ENCODE data around the gene PLB1.

The PLB1 gene

GRCh38 chr2:28643911-28644334, 148.1 kb downstream of the PLB1 start:
- no peak for TF ChIP-seq CTCF (IDR thresholded peaks at IDR 0.05; ENCODE audit: low read depth, low read length)
- no peak for DNase-seq (ENCODE audit: extremely low read depth, low read depth)

- no peak for TF ChIP-seq CTCF (IDR thresholded peaks at IDR 0.05; ENCODE audit: low read depth, low read length)
- DNase-seq (ENCODE audit: extremely low read depth, low read depth) = no peak
Measured at GRCh38 chr2:28644760-28645159, 148.9 kb downstream of the PLB1 start.

- TF ChIP-seq CTCF (IDR thresholded peaks at IDR 0.05; ENCODE audit: low read depth, low read length) = no peak
- no peak for DNase-seq (ENCODE audit: extremely low read depth, low read depth)
Measured at GRCh38 chr2:28645553-28645952, 149.7 kb downstream of the PLB1 start.

GRCh38 chr2:28647682-28648081, 151.8 kb downstream of the PLB1 start:
- no peak for DNase-seq (ENCODE audit: extremely low read depth, low read depth)
- no peak for TF ChIP-seq CTCF (IDR thresholded peaks at IDR 0.05; ENCODE audit: low read depth, low read length)

- DNase-seq (ENCODE audit: extremely low read depth, low read depth) = no peak
- TF ChIP-seq CTCF (IDR thresholded peaks at IDR 0.05; ENCODE audit: low read depth, low read length) = no peak
Measured at GRCh38 chr2:28648147-28648546, 152.3 kb downstream of the PLB1 start.

GRCh38 chr2:28648671-28649395, 153.0 kb downstream of the PLB1 start:
- TF ChIP-seq CTCF (IDR thresholded peaks at IDR 0.05; ENCODE audit: low read depth, low read length) = no peak
- no peak for DNase-seq (ENCODE audit: extremely low read depth, low read depth)

GRCh38 chr2:28649481-28650265, 153.8 kb downstream of the PLB1 start:
- TF ChIP-seq CTCF (IDR thresholded peaks at IDR 0.05; ENCODE audit: low read depth, low read length) = no peak
- no peak for DNase-seq (ENCODE audit: extremely low read depth, low read depth)
